HepG2 (cell line): ENCODE results near the gene FBXO11. TPM values are rescaled to one million over a fixed set of nuclear protein-coding genes. Genes with fewer than 3 reads are reported as not detected.

Experiments
- ASH2L ChIP-seq: fragments of 300-600, 200-600 bp; sonication (generic); IDR thresholded peaks from 2 replicates; pipeline ENCODE4 v1.7.0; 2017; ENCODE audit warnings: low read depth, mild to moderate bottlenecking, moderate library complexity, mixed read lengths, low read length; ENCODE audit not compliant: insufficient read length
- ATF7 ChIP-seq, 2 experiments: fragments of 450-650 bp in 1 of 2; sonication (generic) in 1 of 2; formaldehyde crosslinking in 1 of 2; IDR thresholded peaks; 2 replicates each; pipeline versions ENCODE4 v1.4.0 to v1.6.1; 2016 to 2020; ENCODE audit warnings: antibody characterized with exemption in 1 of 2, mild to moderate bottlenecking in 1 of 2, missing genetic modification reagents in 1 of 2
- ELF4 ChIP-seq: sonication (generic); formaldehyde crosslinking; IDR thresholded peaks from 2 replicates; pipeline ENCODE4 v1.5.0; 2020; ENCODE audit warnings: missing genetic modification reagents, mild to moderate bottlenecking, moderate library complexity, borderline replicate concordance
- EP300 ChIP-seq, 3 experiments: sonication (generic) in 1 of 3; formaldehyde crosslinking in 1 of 3; IDR thresholded peaks; 2 replicates each; pipeline versions ENCODE4 v1.5.1 to v1.6.1; 2011 to 2020; ENCODE audit warnings: low read depth in 2 of 3, low read length in 2 of 3, borderline replicate concordance in 1 of 3, improper control_type of control experiment in 1 of 3, mild to moderate bottlenecking in 1 of 3, missing genetic modification reagents in 1 of 3, moderate library complexity in 1 of 3
- HOXA3 ChIP-seq: sonication (generic); formaldehyde crosslinking; IDR thresholded peaks from 2 replicates; pipeline ENCODE4 v1.5.0; 2020; ENCODE audit warnings: missing genetic modification reagents
- KMT2A ChIP-seq: sonication (generic); formaldehyde crosslinking; IDR thresholded peaks from 2 replicates; pipeline ENCODE4 v1.4.0; 2020; ENCODE audit warnings: missing genetic modification reagents
- MIER3 ChIP-seq: IDR thresholded peaks from 2 replicates; pipeline ENCODE4 v1.6.1; 2016; ENCODE audit warnings: missing compliant biosample characterization, borderline replicate concordance
- POGZ ChIP-seq: sonication (generic); formaldehyde crosslinking; IDR thresholded peaks from 2 replicates; pipeline ENCODE4 v1.4.0; 2020; ENCODE audit warnings: mild to moderate bottlenecking, missing genetic modification reagents
- SATB2 ChIP-seq: sonication (generic); formaldehyde crosslinking; IDR thresholded peaks from 2 replicates; pipeline ENCODE4 v1.5.0; 2020; ENCODE audit warnings: missing genetic modification reagents
- SMAD1 ChIP-seq: sonication (generic); formaldehyde crosslinking; IDR thresholded peaks from 2 replicates; pipeline ENCODE4 v1.4.0; 2020; ENCODE audit warnings: missing genetic modification reagents, low read depth, mild to moderate bottlenecking, borderline replicate concordance
- SRSF1 ChIP-seq: fragments of 200-400 bp; formaldehyde crosslinking; optimal IDR thresholded peaks from 2 replicates; pipeline ENCODE3; 2017; ENCODE audit warnings: mild to moderate bottlenecking, low read depth, low read length, moderate library complexity
- ZFP1 ChIP-seq: IDR thresholded peaks from 2 replicates; pipeline ENCODE4 v1.6.1; 2016
- ZNF260 ChIP-seq: sonication (generic); formaldehyde crosslinking; IDR thresholded peaks from 2 replicates; pipeline ENCODE4 v1.4.0; 2020; ENCODE audit warnings: missing genetic modification reagents, low read depth, mild to moderate bottlenecking, borderline replicate concordance
- ZNF367 ChIP-seq: sonication (generic); formaldehyde crosslinking; IDR thresholded peaks from 2 replicates; pipeline ENCODE4 v1.4.0; 2020; ENCODE audit warnings: missing genetic modification reagents, borderline replicate concordance
- ZNF713 ChIP-seq: sonication (generic); formaldehyde crosslinking; IDR thresholded peaks from 2 replicates; pipeline ENCODE4 v1.4.0; 2020; ENCODE audit warnings: mild to moderate bottlenecking, missing genetic modification reagents
- ZNF781 ChIP-seq: sonication (generic); formaldehyde crosslinking; IDR thresholded peaks from 2 replicates; pipeline ENCODE4 v1.5.1; 2020; ENCODE audit warnings: borderline replicate concordance, mild to moderate bottlenecking, missing genetic modification reagents; ENCODE audit errors: not compliant biosample characterization
- polyA plus RNA-seq, 8 experiments: library from polyadenylated mRNA; depleted of rRNA in 3 of 8; stranded (reverse) in 7 of 8; unstranded in 1 of 8; fragments of >200 nt; fragmentation: Illumina TruSeq in 4 of 8; extraction: Trizol in 4 of 8; gene quantifications; 2 replicates each; pipeline versions ENCODE4 v1.2.1 to v1.2.3, GENCODE V29; 2011 to 2016; ENCODE audit warnings: low read depth in 4 of 8, missing spikeins in 1 of 8, mixed read lengths in 1 of 8; ENCODE audit not compliant: insufficient read depth in 1 of 8
- total RNA-seq, 5 experiments: library from RNA; depleted of rRNA; stranded (reverse); fragments of >200 nt; fragmentation: Illumina TruSeq; extraction: Trizol; gene quantifications; 2 replicates each; pipeline ENCODE4 v1.2.3, GENCODE V29; 2016; ENCODE audit warnings: low read depth in 1 of 5
- TF ChIP-seq, protein P1 (sequence below): sonication (generic); formaldehyde crosslinking; IDR thresholded peaks from 2 replicates; pipeline ENCODE4 v1.5.0; 2020; ENCODE audit warnings: missing genetic modification reagents
- TF ChIP-seq, protein P2 (sequence below), 2 experiments: sonication (generic) in 1 of 2; formaldehyde crosslinking in 1 of 2; IDR thresholded peaks; 2 replicates each; pipeline versions ENCODE4 v1.4.0 to v1.6.1; 2018 to 2020; ENCODE audit warnings: missing genetic modification reagents in 2 of 2, borderline replicate concordance in 1 of 2, low read depth in 1 of 2, mild to moderate bottlenecking in 1 of 2, missing biosample characterization in 1 of 2
- TF ChIP-seq, protein P3 (sequence below): sonication (generic); formaldehyde crosslinking; IDR thresholded peaks from 2 replicates; pipeline ENCODE4 v1.8.0; 2022; ENCODE audit warnings: missing genetic modification reagents, mild to moderate bottlenecking, borderline replicate concordance
- TF ChIP-seq, protein P4 (sequence below): sonication (generic); formaldehyde crosslinking; IDR thresholded peaks from 2 replicates; pipeline ENCODE4 v1.5.1; 2020; ENCODE audit warnings: mild to moderate bottlenecking, moderate library complexity, missing genetic modification reagents
- TF ChIP-seq, protein P5 (sequence below): sonication (generic); formaldehyde crosslinking; IDR thresholded peaks from 2 replicates; pipeline ENCODE4 v1.4.0; 2020; ENCODE audit warnings: missing genetic modification reagents

Gene FBXO11
- total and polyA plus RNA-seq, 2 of the 13 experiments (the other 11 are each of a cell fraction or from before 2014, with no cell fraction given): 27.9 to 47.6 TPM

DNA sequence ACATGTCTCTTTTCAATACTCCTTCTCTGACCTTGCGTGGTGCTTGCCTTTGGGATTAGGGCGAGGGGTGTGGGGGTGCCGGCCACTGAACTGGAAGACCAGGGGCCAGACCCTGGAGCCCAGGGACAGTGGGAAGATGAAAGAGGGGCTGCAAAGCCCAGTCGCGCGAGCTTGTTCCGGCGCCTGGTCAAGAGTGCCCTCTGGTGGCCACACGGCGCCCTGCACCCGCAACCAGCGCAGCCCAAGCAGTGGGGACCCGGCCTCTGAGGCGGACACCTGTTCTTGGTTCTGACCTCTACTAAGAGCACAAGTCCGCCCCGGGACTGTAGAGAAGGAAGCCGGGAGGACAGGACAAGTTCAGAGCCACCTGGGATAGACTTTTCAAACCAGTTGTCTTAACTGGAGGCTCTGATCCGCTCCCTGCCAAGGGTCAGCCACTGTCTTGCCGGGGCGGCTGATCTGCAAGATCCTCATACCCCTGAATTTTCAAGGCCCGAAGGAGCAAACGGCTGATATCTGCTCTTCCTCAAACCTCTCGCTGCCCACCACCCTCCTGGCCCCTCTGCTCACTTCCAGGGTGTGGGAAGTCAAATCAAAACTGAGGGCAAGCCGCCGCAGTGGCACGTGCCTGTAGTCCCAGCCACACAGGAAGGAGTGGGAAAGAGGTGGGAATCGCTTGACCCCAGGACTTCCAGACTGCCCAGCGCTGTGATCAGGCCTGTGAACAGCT, 138.3 kb downstream of the FBXO11 start (continued):
- TF ChIP-seq, protein P1, sequence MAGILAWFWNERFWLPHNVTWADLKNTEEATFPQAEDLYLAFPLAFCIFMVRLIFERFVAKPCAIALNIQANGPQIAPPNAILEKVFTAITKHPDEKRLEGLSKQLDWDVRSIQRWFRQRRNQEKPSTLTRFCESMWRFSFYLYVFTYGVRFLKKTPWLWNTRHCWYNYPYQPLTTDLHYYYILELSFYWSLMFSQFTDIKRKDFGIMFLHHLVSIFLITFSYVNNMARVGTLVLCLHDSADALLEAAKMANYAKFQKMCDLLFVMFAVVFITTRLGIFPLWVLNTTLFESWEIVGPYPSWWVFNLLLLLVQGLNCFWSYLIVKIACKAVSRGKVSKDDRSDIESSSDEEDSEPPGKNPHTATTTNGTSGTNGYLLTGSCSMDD: no peak
- TF ChIP-seq, protein P2, sequence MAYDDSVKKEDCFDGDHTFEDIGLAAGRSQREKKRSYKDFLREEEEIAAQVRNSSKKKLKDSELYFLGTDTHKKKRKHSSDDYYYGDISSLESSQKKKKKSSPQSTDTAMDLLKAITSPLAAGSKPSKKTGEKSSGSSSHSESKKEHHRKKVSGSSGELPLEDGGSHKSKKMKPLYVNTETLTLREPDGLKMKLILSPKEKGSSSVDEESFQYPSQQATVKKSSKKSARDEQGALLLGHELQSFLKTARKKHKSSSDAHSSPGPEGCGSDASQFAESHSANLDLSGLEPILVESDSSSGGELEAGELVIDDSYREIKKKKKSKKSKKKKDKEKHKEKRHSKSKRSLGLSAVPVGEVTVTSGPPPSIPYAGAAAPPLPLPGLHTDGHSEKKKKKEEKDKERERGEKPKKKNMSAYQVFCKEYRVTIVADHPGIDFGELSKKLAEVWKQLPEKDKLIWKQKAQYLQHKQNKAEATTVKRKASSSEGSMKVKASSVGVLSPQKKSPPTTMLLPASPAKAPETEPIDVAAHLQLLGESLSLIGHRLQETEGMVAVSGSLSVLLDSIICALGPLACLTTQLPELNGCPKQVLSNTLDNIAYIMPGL (CRISPR knock-in tag; IDR thresholded peaks at IDR 0.05; ENCODE audit: borderline replicate concordance in 1 of 2, low read depth in 1 of 2): peak in 1 of 2 experiments; percentile 86; a peak in 2 of 4 replicates
- TF ChIP-seq SRSF1: peak; percentile 23
- TF ChIP-seq KMT2A (CRISPR knock-in tag): no peak
- no peak for TF ChIP-seq POGZ (CRISPR knock-in tag)
- no peak for TF ChIP-seq SATB2 (CRISPR knock-in tag)
- no peak for TF ChIP-seq ZNF260 (CRISPR knock-in tag)
- TF ChIP-seq MIER3 (CRISPR knock-in tag): no peak
- no peak for TF ChIP-seq ZFP1 (CRISPR knock-in tag)
- peak; percentile 49 for TF ChIP-seq HOXA3 (CRISPR knock-in tag)
- TF ChIP-seq EP300 (IDR thresholded peaks at IDR 0.05; ENCODE audit: low read depth in 2 of 2, low read length in 2 of 2): no peak
- no peak for TF ChIP-seq EP300 (CRISPR knock-in tag; IDR thresholded peaks at IDR 0.05; ENCODE audit: borderline replicate concordance)
- no peak for TF ChIP-seq ASH2L
- no peak for TF ChIP-seq ZNF713 (CRISPR knock-in tag)
- TF ChIP-seq, protein P3, sequence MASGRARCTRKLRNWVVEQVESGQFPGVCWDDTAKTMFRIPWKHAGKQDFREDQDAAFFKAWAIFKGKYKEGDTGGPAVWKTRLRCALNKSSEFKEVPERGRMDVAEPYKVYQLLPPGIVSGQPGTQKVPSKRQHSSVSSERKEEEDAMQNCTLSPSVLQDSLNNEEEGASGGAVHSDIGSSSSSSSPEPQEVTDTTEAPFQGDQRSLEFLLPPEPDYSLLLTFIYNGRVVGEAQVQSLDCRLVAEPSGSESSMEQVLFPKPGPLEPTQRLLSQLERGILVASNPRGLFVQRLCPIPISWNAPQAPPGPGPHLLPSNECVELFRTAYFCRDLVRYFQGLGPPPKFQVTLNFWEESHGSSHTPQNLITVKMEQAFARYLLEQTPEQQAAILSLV (CRISPR knock-in tag): no peak; the same call in 1 of the 2 replicates
- no peak for TF ChIP-seq ELF4 (CRISPR knock-in tag)
- TF ChIP-seq, protein P4, sequence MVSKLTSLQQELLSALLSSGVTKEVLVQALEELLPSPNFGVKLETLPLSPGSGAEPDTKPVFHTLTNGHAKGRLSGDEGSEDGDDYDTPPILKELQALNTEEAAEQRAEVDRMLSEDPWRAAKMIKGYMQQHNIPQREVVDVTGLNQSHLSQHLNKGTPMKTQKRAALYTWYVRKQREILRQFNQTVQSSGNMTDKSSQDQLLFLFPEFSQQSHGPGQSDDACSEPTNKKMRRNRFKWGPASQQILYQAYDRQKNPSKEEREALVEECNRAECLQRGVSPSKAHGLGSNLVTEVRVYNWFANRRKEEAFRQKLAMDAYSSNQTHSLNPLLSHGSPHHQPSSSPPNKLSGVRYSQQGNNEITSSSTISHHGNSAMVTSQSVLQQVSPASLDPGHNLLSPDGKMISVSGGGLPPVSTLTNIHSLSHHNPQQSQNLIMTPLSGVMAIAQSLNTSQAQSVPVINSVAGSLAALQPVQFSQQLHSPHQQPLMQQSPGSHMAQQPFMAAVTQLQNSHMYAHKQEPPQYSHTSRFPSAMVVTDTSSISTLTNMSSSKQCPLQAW: no peak
- no peak for TF ChIP-seq ZNF367 (CRISPR knock-in tag)
- TF ChIP-seq, protein P5, sequence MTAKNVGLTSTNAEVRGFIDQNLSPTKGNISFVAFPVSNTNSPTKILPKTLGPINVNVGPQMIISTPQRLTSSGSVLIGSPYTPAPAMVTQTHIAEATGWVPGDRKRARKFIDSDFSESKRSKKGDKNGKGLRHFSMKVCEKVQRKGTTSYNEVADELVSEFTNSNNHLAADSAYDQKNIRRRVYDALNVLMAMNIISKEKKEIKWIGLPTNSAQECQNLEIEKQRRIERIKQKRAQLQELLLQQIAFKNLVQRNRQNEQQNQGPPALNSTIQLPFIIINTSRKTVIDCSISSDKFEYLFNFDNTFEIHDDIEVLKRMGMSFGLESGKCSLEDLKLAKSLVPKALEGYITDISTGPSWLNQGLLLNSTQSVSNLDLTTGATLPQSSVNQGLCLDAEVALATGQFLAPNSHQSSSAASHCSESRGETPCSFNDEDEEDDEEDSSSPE (CRISPR knock-in tag): no peak
- TF ChIP-seq ATF7 (IDR thresholded peaks at IDR 0.05): no peak
- TF ChIP-seq ATF7 (CRISPR knock-in tag; IDR thresholded peaks at IDR 0.05): no peak
- peak; percentile 84 for TF ChIP-seq ZNF781 (CRISPR knock-in tag)
- peak; percentile 53; the same call in 1 of the 2 replicates for TF ChIP-seq SMAD1 (CRISPR knock-in tag)
